ENCODE results near the gene SMIM11. TPM values are rescaled to one million over a fixed set of nuclear protein-coding genes. Genes with fewer than 3 reads are reported as not detected.

The SMIM11 gene
- total RNA-seq, 4 donors from 2014 or later, result 5.5 to 9.5 (median 6.5) TPM

GRCh38 chr21:34354836-34355235 is 20.5 kb upstream of the SMIM11 start:
- TF ChIP-seq CTCF (IDR thresholded peaks at IDR 0.05; ENCODE audit: low read depth), result no peak

- no peak for TF ChIP-seq CTCF (IDR thresholded peaks at IDR 0.05; ENCODE audit: low read depth)
These were observed 19.7 kb upstream of the SMIM11 start for GRCh38 chr21:34355570-34355969.

GRCh38 chr21:34357889-34358288 is 17.4 kb upstream of the SMIM11 start:
- TF ChIP-seq CTCF (IDR thresholded peaks at IDR 0.05; ENCODE audit: low read depth), result no peak

- no peak for TF ChIP-seq CTCF (IDR thresholded peaks at IDR 0.05; ENCODE audit: low read depth)
These were observed 16.4 kb upstream of the SMIM11 start for GRCh38 chr21:34358866-34359265.

GRCh38 chr21:34360488-34361241 is 14.6 kb upstream of the SMIM11 start:
- TF ChIP-seq CTCF (IDR thresholded peaks at IDR 0.05; ENCODE audit: low read depth), result no peak

- no peak for TF ChIP-seq CTCF (IDR thresholded peaks at IDR 0.05; ENCODE audit: low read depth)
These were observed 13.2 kb upstream of the SMIM11 start for GRCh38 chr21:34362136-34362444.

- no peak for TF ChIP-seq CTCF (IDR thresholded peaks at IDR 0.05; ENCODE audit: low read depth)
These were observed 12.6 kb upstream of the SMIM11 start for GRCh38 chr21:34362670-34363069.

Measured in subcutaneous adipose tissue (tissue), 4 donors.